SK-MEL-5 (cell line): ENCODE results near the gene UBTD2. TPM values are rescaled to one million over a fixed set of nuclear protein-coding genes. Genes with fewer than 3 reads are reported as not detected.
"Not testable (repeated sequence)": the region's sequence is repeated elsewhere in the genome, so short reads cannot be mapped to it uniquely, and the experiment has no call there.

Experiments used
- DNase-seq: peaks from one replicate; pipeline ENCODE4 v3.0.0-alpha.2; 2016; ENCODE audit warnings: low read depth, low spot score
- in situ Hi-C: cut with HindIII; loops from 2 replicates; pipeline ENCODE4 v1.10.0; 2016; ENCODE audit warnings: low sequenced_read_pairs, high pct_unique_total_duplicates, low pct_unique_long_range_greater_than_20kb
- total RNA-seq: library from RNA; depleted of rRNA; stranded (reverse); fragments of >200 nt; shearing (Covaris generic); gene quantifications from 2 replicates; pipeline ENCODE4 v1.2.3, GENCODE V29; 2014

Gene UBTD2
- total RNA-seq, 1 experiment from 2014 or later: 18.3 TPM

DNA sequence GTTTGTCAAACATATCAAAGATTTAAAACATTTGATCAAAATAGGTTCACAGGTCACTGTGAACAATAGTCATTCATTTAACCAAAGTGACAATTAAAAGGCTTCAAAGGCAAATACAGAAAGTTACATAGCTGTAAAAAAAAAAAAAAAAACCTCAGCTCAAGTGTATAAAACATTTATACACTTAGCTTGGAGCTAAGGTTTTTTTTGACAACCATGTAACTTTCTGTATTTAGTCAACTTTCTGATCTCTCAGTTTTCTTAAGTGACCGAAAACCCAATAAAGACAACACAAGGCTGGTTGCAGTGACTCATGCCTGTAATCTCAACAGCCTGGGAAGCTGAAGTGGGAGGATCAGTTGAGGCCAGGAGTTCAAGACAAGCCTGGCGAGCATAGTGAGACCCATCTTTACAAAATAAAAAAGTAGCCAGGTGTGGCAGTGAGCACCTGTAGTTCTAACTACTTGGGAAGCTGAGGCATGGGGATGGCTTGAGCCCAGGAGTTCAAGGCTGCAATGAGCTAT, 16.4 kb upstream of the UBTD2 start:
- DNase-seq: no peak
- in situ Hi-C loops: loop anchor here (25.0 kb wide), 1 partner anchor 213 kb away; no protein-coding TSS in a partner anchor

GRCh38 chr5:172294831-172295230, 11.3 kb upstream of the UBTD2 start:
- in situ Hi-C loops: loop anchor here (25.0 kb wide), 1 partner anchor 208 kb away; no protein-coding TSS in a partner anchor

DNA sequence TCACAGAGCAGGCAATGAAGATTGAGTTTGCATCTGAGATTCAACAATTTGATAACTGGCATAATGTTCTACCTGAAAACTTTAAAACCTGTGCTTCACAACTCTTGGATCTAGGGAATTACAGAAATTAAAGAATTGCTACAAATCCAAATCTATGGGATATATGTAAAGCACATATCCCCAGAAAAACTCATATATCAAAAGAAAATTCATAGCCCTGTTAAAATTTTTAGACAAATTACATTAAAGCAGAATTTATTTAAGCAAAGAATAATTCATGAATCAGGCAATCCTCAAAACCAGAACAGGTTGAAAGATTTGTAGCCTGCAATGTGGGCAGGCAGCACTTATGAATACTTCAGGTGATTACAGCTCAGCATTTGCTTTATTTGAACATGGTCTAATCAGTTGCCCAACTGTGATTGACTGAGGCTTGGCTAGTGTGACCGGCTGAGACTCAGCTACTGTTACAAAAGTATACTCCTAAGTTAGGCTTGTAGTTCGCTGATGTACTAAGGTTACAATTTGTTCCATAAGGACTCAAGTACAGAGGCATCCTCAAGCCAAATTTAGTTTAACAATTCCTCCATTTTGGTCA, 10.3 kb upstream of the UBTD2 start:
- no peak for DNase-seq
- in situ Hi-C loops: loop anchor here (25.0 kb wide), 1 partner anchor 207 kb away; no protein-coding TSS in a partner anchor

More at GRCh38 chr5:172294831-172295230, 11.3 kb upstream of the UBTD2 start:
- DNase-seq: no peak

GRCh38 chr5:172293054-172293744, 9.6 kb upstream of the UBTD2 start:
- in situ Hi-C loops: loop anchor here (25.0 kb wide), 1 partner anchor 206 kb away; no protein-coding TSS in a partner anchor
- peak; percentile 82 for DNase-seq

DNA sequence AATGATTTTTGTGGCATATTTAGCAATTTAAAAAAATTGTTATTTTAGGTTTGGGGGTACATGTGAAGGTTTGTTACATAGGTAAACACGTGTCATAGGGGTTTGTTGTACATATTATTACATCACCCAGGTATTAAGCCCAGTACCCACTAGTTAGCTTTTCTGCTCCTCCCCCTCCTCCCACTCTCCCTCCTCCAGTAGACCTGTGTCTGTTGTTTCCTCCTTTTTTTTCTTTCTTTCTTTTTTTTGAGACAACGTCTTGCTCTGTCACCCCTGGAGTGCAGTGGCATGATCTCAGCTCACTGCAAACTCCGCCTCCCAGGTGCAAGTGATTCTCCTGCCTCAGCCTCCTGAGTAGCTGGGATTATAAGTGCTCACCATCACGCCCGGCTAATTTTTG, 8.3 kb upstream of the UBTD2 start:
- not testable (repeated sequence) for DNase-seq
- in situ Hi-C loops: loop anchor here (25.0 kb wide), 1 partner anchor 205 kb away; no protein-coding TSS in a partner anchor

GRCh38 chr5:172288465-172288864, 4.9 kb upstream of the UBTD2 start:
- DNase-seq: no peak

DNA sequence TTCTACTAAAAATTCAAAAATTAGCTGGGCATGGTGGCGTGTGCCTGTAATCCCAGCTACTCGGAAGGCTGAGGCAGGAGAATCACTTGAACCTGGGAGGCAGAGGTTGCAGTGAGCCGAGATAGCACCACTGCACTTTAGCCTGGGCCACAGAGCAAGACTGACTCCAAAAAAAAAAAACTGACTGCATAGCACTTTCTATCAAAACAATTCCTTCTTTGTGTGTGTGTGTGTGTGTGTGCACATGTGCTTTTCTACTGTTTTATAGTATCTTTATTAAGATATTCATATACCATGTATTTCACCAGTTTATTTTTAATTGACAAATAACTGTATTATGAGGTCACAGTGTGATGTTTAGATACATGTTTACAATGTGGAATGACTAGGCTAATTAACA, 3.6 kb upstream of the UBTD2 start:
- peak; percentile 32 for DNase-seq
- in situ Hi-C loops: loop anchor here (25.0 kb wide), 1 partner anchor 200 kb away; no protein-coding TSS in a partner anchor

More at GRCh38 chr5:172288465-172288864, 4.9 kb upstream of the UBTD2 start:
- in situ Hi-C loops: loop anchor here (25.0 kb wide), 1 partner anchor 201 kb away; no protein-coding TSS in a partner anchor

DNA sequence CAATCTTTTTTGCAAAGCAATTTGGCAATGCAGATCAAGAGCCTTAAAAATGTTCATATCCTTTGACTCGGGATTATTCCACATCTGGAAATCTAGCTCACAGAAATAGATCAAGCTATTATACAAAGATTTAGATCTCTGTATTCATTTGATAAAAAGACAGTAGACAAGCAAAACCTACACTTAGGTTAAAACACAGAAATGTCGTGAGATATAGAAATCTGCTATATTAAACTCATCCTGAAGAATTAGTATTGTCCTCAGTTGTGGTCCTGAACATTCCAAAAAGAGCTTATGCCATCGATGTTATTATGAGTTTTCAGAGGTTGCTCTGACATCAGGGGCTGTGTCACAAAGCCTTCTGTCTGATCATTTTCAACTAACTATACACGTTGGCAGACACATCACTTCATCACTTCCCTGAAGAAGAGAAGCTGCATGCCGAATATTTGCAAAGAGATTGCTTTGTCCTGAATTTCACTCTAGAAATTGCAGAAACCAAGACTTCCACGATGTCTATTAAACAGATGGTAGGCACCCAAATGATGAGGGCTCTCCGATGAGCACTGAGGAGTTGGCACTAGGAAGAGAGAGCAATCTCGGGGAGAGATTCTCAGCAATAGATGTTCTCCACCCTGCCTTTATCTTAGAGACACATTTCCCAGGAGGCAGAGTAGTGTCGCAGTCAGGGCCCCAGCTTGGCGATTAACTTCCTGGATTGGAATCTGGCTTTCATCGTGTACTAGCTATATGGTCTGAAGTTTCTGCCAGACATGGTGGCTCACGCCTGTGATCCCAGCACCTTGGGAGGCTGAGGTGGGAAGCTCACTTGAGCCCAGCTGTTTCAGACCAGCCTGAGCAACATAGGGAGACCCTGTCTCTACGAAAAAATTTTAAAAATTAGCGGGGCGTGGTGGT, 1.9 kb upstream of the UBTD2 start:
- no peak for DNase-seq
- in situ Hi-C loops: loop anchor here (25.0 kb wide), 1 partner anchor 198 kb away; no protein-coding TSS in a partner anchor

- DNase-seq: no peak
- in situ Hi-C loops: loop anchor here (25.0 kb wide), 1 partner anchor 197 kb away; no protein-coding TSS in a partner anchor
Measured at GRCh38 chr5:172284611-172284980, 1.0 kb upstream of the UBTD2 start.

DNA sequence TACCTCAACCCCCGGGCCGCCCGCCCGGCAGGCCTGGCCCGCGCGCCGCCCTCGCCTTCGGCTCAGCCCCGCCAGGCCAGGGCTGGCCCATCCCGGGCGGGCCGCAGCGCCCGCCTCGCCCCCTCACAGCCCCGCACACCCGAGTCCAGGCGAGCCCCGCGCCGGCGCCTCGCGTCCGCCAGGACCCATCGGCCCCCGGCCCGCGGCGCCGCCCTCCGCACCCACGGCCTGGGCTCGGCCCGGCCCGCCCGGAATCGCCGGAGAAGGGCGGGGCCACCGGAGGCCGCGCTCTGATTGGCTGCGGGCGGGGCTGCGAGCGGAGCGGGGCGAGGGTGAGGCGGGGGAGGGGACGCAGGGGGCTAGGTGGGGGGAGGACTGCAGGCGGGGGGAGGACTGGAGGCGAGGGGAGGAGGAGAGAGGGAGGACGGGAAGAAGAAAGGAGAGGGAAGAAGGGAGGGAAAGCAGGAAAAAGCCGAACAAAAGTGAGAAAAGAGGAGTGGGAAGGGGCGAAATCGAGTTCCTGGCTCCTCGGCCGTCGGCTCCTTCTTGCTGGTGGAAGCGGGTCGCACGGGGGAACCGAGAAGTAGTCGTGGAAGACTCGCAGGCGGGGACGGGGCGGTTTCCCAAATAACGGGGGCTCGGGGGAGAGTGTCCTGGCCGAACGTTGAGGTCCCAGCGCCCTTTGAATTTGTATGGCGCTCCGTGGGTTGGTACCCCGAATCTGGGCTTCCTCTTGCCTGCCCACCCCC, 472 bp upstream of the UBTD2 start:
- in situ Hi-C loops: loop anchor here (25.0 kb wide), 1 partner anchor 197 kb away; no protein-coding TSS in a partner anchor
- DNase-seq: peak; percentile 70

- DNase-seq: no peak
- in situ Hi-C loops: loop anchor here (25.0 kb wide), 1 partner anchor 195 kb away; no protein-coding TSS in a partner anchor
Measured at GRCh38 chr5:172282272-172283019, 1.1 kb downstream of the UBTD2 start.

- in situ Hi-C loops: loop anchor here (25.0 kb wide), 1 partner anchor 194 kb away; no protein-coding TSS in a partner anchor
Measured at GRCh38 chr5:172281346-172281745, 2.2 kb downstream of the UBTD2 start.

GRCh38 chr5:172280929-172281328, 2.6 kb downstream of the UBTD2 start:
- in situ Hi-C loops: loop anchor here (25.0 kb wide), 1 partner anchor 194 kb away; no protein-coding TSS in a partner anchor
- DNase-seq: no peak

More at GRCh38 chr5:172281346-172281745, 2.2 kb downstream of the UBTD2 start:
- no peak for DNase-seq

- DNase-seq: no peak
- in situ Hi-C loops: loop anchor here (25.0 kb wide), 1 partner anchor 193 kb away; no protein-coding TSS in a partner anchor
Measured at GRCh38 chr5:172280317-172280716, 3.2 kb downstream of the UBTD2 start.

DNA sequence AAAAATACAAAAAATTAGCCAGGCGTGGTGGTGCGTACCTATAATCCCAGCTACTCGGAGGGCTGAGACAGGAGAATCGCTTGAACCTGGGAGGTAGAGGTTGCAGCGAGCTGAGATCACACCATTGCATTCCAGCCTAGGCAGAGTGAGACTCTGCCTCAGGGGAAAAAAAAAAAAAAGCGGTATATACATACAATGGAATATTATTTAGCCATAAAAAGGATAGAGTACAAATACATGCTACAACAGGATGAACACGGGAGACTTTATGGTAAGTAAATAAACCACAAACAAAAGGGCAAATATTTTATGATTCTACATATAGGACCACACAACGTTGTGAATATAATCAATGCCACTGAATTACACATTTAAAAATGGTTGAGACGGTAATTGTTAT, 5.2 kb downstream of the UBTD2 start:
- in situ Hi-C loops: loop anchor here (25.0 kb wide), 1 partner anchor 191 kb away; no protein-coding TSS in a partner anchor
- DNase-seq: no peak

DNA sequence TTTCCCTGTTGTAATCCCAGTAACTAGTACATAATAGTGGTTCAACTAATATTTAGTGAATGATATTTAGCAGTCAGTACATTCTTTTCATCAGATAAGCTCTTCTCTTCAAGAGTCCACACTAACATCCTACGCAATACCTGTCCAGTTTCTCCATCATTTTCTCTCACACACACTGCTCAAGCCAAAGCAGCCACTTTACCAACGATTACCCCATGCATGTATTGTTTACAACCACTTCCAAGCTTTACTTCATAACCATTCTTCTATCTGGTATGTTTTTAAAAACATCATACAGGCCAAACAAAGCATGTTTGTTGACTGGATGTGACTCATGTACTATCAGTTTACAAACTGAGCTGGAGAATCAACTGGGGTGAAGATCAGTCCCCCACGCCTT, 7.3 kb downstream of the UBTD2 start:
- in situ Hi-C loops: loop anchor here (25.0 kb wide), 1 partner anchor 189 kb away; no protein-coding TSS in a partner anchor
- DNase-seq: peak; percentile 40
